Activated CD8-positive, alpha-beta T cell treated with anti-CD3 and anti-CD28 coated beads for 36 hours (primary cell): ENCODE results near the gene FSIP1. TPM values are rescaled to one million over a fixed set of nuclear protein-coding genes. Genes with fewer than 3 reads are reported as not detected.

Experiments used
- ATAC-seq: fragments of 200-7000 bp; cut with Tn5 transposase; one replicate; pipeline ENCODE4 v1.10.0; 2021; ENCODE audit warnings: mild to moderate bottlenecking, moderate library complexity
- CTCF ChIA-PET: fragments of 350-600 bp; sonication (Branson Sonifier 250); formaldehyde crosslinking; loops from one replicate; lab custom pipeline; 2021; ENCODE audit warnings: antibody characterized with exemption; lab: Charles Lee
- POLR2A ChIA-PET: fragments of 350-600 bp; sonication (Branson Sonifier 250); formaldehyde crosslinking; loops from one replicate; lab custom pipeline; 2021; ENCODE audit warnings: antibody characterized with exemption; lab: Charles Lee
- DNase-seq: peaks from one replicate; pipeline ENCODE4 v3.0.0-alpha.2; 2020
- H3K27ac Mint-ChIP-seq: one replicate; pipeline ENCODE4 v1.8.0; 2021; ENCODE audit warnings: mild to moderate bottlenecking, mixed read lengths
- H3K27me3 Mint-ChIP-seq: one replicate; pipeline ENCODE4 v1.8.0; 2021; ENCODE audit warnings: mixed read lengths
- H3K36me3 Mint-ChIP-seq: one replicate; pipeline ENCODE4 v1.8.0; 2021; ENCODE audit warnings: low read depth, mixed read lengths
- H3K4me1 Mint-ChIP-seq: one replicate; pipeline ENCODE4 v1.8.0; 2021; ENCODE audit warnings: low read depth, mixed read lengths
- H3K4me3 Mint-ChIP-seq: one replicate; pipeline ENCODE4 v1.8.0; 2021; ENCODE audit warnings: mild to moderate bottlenecking, moderate library complexity, mixed read lengths
- H3K9me3 Mint-ChIP-seq: one replicate; pipeline ENCODE4 v1.8.0; 2021; ENCODE audit warnings: mixed read lengths
- intact Hi-C: fragments of 100-400 bp; cut with micrococcal nuclease; formaldehyde crosslinking; loops from one replicate; pipeline ENCODE4 v1.10.0; 2022
- total RNA-seq, 2 experiments: library from RNA; stranded (reverse); gene quantifications; one replicate each; pipeline ENCODE4 v1.2.3, GENCODE V29; 2021
- TF ChIP-seq, protein P1 (sequence below): fragments of 200-600 bp; IDR thresholded peaks from one replicate; pipeline ENCODE4 v1.8.0; 2022; ENCODE audit warnings: antibody characterized with exemption, mild to moderate bottlenecking

FSIP1 gene
- total RNA-seq, 2 experiments from 2014 or later = 0.36 to 0.43 TPM

DNA sequence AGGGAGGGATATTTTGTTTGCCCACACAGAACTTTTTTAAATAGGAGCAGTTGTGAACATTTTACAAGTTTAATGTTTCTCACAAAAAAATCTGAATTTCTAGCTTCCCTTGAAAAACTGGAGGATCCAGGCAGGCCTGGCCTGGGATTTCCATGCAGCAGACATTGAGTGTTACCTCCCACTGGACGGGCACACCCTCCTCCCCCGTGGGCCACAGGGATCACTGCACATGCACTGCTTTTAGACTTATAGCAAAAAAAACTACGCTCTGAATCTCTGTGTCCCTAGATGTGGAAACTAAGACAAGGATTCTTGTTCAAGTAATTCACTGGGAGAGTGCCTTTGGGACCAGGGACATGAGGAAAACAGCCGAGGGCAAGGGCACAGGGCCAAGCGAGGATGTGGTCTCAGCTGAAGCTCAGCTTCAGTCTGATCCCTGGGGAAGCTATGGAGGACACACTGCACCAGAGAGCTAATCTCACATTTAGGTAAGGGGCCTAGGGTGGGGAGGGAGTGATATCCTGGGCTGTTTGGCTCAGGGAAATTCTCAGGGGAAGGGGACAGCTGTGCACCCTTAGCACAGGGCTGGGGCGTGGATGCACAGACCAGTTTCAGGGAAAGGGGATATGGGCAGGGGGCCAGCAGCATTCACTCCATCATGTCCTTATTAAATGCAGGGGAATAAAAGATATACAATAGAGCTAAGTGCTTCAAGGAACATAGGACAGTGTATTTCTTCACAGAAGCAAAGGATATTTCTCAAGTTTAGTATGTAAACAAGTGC lies 46.0 kb downstream of the FSIP1 start:
- intact Hi-C loops = no loop called here
- H3K36me3 Mint-ChIP-seq = no peaks in the 10 kb centered on the region
- ATAC-seq = no peak

DNA sequence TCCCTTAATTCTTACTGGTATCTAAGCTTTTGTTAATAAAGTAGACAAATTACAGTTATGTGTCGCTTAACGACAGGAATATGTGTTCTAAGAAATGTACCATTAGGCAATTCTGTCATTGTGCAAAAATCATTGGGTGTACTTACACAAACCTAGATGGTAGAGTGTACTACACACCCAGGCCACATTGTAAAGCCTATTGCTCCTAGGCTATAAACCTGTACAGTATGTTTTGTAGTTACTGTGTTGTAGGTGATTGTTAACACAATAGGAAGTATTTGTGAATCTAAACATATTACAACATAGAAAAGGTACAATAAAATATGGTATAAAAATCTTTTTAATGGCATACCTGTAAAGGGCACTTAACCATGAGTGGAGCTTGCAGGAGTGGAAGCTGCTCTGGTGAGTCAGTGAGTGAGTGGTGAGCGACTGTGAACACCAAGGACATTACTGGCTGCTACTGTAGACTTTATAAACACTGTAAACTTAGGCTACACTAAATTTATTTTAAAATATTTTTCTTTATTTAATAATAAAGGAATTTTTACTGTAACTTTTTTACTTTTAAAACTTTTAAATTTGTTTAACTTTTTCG lies 47.4 kb downstream of the FSIP1 start:
- intact Hi-C loops = no loop called here
- ChIA-PET POLR2A (interaction anchor here (0.6 kb wide), 1 partner anchor 11 kb away, joined by 3 read pairs; no protein-coding TSS in a partner anchor), CTCF (interaction anchor here (0.9 to 2.8 kb wide), 4 partner anchors 9 to 155 kb away, joined by 3 to 22 read pairs (median 4); no protein-coding TSS in a partner anchor)
- no peak overlapping the region for H3K4me3 Mint-ChIP-seq
- no peak for ATAC-seq
- no peaks in the 10 kb centered on the region for H3K9me3 Mint-ChIP-seq
- no peak for DNase-seq
- H3K4me1 Mint-ChIP-seq = no peaks in the 10 kb centered on the region
- H3K36me3 Mint-ChIP-seq = no peaks in the 10 kb centered on the region
- no peak overlapping the region for H3K27ac Mint-ChIP-seq
- H3K27me3 Mint-ChIP-seq = peaks cover 1% of the 10 kb centered on the region
- TF ChIP-seq, protein P1, sequence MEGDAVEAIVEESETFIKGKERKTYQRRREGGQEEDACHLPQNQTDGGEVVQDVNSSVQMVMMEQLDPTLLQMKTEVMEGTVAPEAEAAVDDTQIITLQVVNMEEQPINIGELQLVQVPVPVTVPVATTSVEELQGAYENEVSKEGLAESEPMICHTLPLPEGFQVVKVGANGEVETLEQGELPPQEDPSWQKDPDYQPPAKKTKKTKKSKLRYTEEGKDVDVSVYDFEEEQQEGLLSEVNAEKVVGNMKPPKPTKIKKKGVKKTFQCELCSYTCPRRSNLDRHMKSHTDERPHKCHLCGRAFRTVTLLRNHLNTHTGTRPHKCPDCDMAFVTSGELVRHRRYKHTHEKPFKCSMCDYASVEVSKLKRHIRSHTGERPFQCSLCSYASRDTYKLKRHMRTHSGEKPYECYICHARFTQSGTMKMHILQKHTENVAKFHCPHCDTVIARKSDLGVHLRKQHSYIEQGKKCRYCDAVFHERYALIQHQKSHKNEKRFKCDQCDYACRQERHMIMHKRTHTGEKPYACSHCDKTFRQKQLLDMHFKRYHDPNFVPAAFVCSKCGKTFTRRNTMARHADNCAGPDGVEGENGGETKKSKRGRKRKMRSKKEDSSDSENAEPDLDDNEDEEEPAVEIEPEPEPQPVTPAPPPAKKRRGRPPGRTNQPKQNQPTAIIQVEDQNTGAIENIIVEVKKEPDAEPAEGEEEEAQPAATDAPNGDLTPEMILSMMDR = no peak

More for the DNA sequence above, 46.0 kb downstream of the FSIP1 start:
- POLR2A ChIA-PET = no interaction called here
- Mint-ChIP-seq H3K4me3 (no peak overlapping the region), H3K27me3 (no peaks in the 10 kb centered on the region), H3K27ac (no peak overlapping the region), H3K4me1 (no peaks in the 10 kb centered on the region), H3K9me3 (no peaks in the 10 kb centered on the region)
- CTCF ChIA-PET = interaction anchor here (1.0 to 2.8 kb wide), 2 partner anchors 21 to 157 kb away, joined by 3 to 22 read pairs; no protein-coding TSS in a partner anchor
- TF ChIP-seq, protein P1 = no peak
- DNase-seq = no peak

DNA sequence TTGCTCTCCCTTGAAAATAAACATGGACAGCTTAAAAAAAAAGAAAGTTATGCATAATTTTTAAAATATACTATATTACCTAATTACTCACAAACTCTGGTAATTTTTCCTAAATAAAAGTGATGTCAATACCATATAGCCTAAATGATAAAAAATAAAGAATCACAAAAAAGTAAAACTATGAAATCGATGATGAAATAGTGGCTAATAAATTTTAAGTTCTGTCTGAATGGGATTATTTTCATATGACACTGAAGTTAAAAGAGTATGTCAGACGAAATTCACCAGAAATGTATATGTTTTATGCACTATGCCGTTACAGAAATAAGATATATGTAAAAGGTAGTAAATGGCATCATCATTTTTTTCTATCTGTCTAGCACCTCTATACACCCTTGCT lies 51.4 kb downstream of the FSIP1 start:
- TF ChIP-seq, protein P1 = no peak
- Mint-ChIP-seq H3K4me1 (no peaks in the 10 kb centered on the region), H3K27ac (no peak overlapping the region), H3K4me3 (no peak overlapping the region), H3K9me3 (no peaks in the 10 kb centered on the region), H3K36me3 (no peaks in the 10 kb centered on the region), H3K27me3 (peaks cover 1% of the 10 kb centered on the region)
- no peak for ATAC-seq
- no peak for DNase-seq
- ChIA-PET CTCF (no interaction called here), POLR2A (no interaction called here)
- intact Hi-C loops = no loop called here

DNA sequence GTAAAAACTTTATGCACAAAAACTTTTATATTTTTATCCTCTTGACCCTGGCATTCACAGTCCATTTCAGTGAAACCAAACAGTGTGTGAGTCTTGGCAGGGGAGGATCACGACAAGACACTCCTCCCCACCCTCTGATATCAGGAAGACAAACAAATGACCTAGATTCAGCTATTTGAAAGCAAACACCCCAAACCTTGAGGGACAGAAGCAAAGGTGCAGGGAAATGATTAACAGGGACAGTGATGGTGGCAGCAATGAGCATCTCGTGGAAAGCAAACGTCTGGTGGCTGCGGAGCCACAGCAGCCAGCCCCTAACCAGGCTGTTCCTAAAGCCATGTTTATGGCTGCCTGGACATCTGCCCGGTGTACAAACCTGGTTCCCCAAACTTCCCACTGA lies 52.1 kb downstream of the FSIP1 start:
- POLR2A ChIA-PET = no interaction called here
- no peak for ATAC-seq
- H3K36me3 Mint-ChIP-seq = no peaks in the 10 kb centered on the region
- no peak overlapping the region for H3K27ac Mint-ChIP-seq
- DNase-seq = no peak
- intact Hi-C loops = no loop called here
- H3K27me3 Mint-ChIP-seq = peaks cover 1% of the 10 kb centered on the region
- H3K4me1 Mint-ChIP-seq = no peaks in the 10 kb centered on the region
- no peak overlapping the region for H3K4me3 Mint-ChIP-seq
- H3K9me3 Mint-ChIP-seq = no peaks in the 10 kb centered on the region
- CTCF ChIA-PET = no interaction called here
- TF ChIP-seq, protein P1 = no peak

DNA sequence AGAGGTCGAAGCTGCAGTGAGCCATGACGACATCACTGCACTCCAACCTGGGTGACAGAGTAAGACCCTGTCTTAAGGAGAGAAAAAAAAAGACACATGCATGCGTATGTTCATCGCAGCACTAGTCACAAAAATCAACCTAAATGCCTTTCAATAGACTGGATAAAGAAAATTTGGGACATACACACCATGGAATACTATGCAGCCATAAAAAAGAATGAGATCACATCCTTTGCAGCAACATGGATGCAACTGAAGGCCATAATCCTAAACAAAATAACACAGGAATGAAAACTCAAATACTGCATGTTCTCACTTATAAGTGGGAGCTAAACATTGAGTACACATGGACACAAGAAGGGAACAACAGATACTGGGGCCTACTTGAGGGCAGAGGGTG lies 53.1 kb downstream of the FSIP1 start:
- no peak for ATAC-seq

More for the DNA sequence above, 53.1 kb downstream of the FSIP1 start:
- intact Hi-C loops = no loop called here
- ChIA-PET POLR2A (no interaction called here), CTCF (no interaction called here)
- Mint-ChIP-seq H3K27me3 (peaks cover 1% of the 10 kb centered on the region), H3K4me3 (no peak overlapping the region), H3K27ac (no peak overlapping the region), H3K9me3 (no peaks in the 10 kb centered on the region), H3K4me1 (no peaks in the 10 kb centered on the region), H3K36me3 (no peaks in the 10 kb centered on the region)
- no peak for DNase-seq
- TF ChIP-seq, protein P1 = no peak
